HG03460 (cell line): ENCODE data around the gene DCLK1.

Source experiments
- ATAC-seq: cut with Tn5 transposase; IDR thresholded peaks from one replicate; pipeline ENCODE4 v1.9.1; 2021; ENCODE audit not compliant: unreplicated experiment

Gene DCLK1

DNA sequence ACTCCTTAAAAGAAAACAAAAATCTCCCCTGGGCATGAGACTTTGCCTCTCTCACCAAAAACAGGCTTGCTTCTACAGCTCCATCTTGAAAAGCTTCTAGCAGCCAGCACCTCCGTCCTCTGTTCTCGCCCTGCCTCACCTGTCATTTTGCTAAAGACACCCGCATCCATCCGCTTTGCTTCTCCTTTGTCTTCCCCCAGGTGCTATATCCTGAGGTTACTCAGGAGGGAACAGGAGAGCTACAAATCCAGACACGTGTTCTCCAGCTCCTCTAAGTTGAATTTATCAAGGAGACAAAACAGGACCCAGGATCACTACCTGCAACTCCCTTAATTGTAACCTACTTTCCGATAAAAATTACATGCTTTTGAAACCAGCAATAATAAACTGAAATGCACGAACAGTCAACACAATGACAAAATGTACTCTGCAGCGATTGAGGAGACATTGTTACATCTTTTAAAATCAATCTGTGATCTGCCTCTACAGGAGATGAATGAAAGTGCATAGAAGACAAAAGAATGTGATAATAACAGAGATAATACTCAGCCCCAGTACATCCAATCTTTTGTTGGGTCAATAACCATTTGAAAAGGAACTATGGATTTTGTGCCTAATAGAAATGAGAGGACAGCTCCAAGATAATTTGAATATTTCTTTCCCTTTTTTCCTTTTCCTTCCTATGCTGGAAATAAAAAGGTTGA is 221.2 kb downstream of the DCLK1 start:
- ATAC-seq: no peak

DNA sequence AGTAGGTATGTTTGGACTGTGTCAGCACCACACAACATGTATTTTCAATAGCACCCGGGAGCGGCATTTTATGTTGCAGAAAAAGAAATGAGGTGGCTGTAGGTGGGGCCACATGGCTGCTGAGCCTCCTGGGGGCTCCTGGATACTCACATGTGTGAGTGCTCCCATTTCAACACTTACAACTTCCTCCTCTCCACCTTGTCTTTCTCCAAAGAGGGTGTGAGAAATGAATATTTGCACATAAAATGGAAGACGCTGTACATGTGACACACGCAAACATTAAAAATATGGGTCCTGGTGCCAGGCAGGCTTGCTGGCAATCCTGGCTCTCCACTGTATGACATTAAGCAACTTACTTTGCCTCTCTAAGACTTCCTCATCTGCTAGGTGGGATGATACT is 222.1 kb downstream of the DCLK1 start:
- ATAC-seq: no peak

DNA sequence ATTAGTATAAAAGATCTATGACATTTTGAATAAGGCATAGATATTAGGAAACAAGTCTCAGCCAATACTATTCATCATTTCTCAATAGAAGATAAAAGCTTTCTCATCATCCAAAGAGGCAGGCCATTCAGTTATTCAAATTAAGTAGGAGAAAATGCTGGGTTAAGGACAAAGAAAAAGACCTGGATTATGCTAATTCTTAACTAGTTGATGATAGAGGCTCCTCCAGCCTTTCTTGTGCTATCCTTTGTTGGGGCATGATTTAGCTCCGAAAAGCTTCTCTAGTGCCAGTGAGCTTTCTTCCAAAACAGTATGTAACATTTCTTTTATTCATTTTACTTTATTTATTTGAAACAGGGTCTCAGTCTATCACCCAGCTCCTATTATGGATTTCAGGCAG is 223.0 kb downstream of the DCLK1 start:
- ATAC-seq: no peak

DNA sequence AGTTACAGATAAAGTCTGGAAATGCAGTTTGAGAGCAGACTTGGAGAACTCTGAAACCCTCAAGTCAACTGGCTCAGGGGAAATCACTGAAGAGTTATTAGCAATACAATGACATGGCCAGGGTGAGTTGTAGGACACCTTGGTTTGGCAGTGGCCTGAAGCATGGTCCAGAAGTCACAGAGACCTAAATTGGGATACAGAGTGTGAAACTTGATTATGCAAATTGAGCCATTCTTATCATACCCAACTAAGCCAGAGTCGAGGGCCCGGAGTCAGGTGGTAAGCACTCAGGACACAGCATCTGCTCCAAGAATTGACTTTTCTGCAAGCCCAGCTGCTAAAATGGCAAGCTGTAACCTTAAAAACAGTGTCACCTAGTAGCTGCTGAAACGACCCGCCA is 224.5 kb downstream of the DCLK1 start:
- ATAC-seq: no peak

DNA sequence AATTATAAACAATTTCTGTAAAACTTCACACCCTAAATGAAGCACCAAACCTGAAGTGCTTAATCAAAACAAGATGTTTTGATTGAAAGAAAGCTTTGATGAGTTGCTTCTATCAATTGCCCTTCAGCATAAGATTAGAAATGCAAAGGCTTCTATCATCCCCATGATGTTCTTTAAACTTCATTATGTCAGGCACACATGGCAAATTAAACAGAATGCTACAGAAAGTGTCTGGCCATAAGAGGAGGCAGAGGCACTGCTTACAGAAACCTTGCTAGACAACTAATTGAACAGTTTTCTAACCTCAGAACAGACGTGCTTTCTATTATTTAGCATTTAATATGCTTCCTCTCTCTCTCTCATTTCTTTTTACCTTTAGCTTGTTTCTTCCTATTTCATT is 228.1 kb downstream of the DCLK1 start:
- ATAC-seq: no peak

DNA sequence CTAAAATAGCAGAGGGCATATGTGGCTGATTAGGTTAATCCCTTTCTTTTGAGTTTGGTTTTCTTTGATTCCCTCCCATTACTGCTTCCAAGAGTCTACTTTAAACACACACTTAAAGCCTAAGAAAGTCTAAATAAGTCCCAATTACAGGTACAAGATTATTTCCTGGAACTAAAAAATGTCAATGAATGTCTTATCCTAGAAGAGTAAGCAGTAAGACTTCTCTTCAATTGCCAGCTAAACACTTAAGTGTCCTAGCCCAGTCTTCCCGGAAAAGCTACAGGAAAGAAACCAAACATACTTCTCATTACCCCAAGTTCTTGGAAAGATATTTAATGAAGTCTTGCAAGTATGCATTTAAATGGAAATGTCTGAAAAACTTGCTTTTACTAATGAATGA is 233.1 kb downstream of the DCLK1 start:
- ATAC-seq: no peak

DNA sequence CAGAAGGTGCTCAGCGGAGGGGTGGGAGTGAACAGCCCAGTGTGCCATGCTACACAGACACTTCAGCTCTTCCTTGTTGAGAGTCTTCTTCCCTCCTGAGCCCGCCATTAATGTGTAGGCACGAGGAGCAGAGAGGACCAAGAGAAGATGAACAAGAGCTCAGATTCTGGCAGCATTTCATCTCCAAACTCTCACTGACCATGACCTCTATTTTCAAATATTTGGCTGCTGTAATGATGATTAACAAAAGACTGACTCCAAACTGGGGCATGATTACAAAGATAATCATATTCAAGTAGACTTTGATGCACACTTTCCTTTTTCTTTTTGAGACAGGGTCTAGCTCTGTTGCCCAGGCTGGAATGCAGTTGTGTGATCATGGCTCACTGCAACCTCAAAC is 236.5 kb downstream of the DCLK1 start:
- no peak for ATAC-seq

DNA sequence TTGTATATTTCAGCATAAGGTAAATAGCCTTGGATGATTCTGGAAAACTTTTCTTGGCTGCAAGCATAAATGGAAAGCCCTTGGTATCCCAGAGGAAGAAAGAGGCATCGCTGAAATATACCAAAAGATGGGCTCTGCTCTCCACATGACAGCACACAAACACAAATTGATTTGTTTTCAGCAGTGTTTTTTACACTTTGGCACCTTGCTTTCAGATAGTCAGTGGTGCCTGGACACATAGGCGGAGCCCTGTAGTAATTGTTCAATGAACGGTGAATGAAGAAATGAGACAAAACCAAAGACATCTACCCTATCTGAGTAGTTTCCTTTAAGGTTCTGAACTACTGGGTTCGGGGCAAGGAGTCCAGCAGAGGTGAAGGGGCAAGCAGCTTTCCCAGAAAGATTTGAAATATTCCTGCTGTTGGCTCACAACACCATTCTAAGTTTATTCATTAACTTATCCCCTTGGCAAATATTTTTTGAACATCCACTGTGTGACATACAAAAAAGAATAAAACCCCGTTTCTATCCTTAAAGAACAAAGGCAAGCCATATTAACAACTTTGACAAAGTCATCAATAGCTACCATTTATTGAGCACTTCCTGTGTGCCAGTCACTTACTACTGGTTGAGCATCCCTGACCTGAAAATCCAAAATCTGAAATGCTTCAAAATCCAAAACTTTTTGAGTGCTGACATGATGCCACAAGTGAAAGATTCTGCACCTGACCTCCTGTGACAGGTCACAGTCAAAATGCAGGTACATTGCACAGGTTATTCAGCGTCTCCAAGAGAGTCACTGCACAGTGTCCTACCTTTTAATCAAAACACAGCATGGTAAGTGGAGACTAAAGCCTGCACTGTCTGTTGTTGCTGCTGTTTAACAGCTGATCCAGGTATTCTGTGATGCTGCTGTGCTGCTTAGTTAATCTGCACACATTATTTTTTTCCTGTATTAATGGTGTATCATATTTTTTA is 238.1 kb downstream of the DCLK1 start:
- ATAC-seq: no peak

DNA sequence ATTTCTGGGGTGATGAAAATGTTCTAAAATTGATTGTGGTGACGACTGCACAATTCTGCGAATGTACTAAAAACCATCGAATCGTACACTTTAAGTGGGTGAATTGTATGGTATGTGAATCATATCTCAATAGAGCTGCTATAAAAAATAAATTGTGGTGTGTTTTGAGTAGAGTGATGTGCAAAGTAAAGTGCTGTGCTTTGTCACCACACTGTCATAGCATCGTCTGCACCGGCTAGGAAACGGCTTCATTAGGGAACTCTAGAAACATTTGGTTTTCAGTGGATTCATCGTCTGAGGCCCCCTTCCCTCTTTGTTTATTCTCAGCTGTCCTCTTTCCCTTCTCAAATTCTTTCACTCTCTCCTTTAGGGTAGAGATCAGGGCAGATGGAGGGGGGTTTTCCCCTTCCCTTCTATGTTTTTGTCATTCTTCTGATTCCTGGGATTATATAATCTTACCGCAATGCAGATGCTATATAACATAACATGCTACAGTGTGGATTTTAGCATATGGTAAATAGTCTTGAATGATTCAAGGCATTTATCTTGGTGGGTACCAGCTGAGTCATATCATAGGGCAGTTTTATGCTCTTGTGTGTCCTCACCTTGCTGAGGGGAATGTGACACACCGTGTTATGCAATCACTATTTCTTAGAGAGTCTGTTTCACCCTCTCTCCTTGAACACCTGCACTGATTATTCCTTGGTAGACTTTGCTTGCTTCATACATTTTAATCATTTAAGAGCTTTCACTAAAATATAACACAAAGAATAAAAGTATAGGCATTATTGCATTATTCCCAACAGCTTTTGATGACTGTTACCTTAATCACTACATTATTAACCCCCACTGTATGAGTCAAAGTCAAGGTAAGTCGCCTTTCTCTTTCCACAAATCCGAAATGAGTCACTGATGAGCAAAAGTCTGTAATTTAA is 239.4 kb downstream of the DCLK1 start:
- ATAC-seq: no peak

DNA sequence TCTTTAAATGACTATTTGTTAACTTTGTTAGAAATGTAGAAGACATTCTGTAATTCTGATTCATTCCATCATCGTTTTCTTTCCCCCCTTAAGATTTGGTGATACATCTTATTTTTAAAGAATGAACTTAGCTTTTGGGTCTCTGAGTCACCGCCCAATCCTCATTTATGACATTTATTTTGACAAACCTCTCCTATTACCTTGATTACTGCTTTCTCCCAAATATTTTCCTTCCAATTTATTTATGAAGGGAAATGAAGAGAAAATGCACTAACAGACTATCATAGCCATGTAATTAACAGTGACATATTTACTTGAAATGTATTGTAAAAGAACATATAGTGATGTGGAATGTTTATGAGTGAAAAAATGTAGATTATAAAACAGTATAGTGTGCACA is 241.6 kb downstream of the DCLK1 start:
- ATAC-seq: no peak

DNA sequence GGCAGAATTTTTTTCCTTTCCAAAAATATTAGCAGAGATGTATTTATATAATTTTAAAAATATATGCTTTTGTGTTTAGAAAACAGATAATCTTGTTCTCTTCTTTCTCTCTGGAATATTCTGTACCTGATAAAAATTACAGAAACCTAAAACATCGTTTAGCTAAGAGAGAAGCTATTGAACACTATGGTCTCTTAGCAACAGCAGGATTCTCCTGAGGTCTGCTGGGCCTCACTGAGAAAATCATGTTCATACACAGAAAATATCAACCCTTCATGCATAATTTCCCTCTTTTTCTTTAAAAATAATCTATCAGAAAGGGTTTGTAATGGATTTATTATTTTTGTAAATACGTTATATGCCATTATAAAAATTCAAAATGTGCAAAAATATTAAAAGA is 242.2 kb downstream of the DCLK1 start:
- no peak for ATAC-seq

DNA sequence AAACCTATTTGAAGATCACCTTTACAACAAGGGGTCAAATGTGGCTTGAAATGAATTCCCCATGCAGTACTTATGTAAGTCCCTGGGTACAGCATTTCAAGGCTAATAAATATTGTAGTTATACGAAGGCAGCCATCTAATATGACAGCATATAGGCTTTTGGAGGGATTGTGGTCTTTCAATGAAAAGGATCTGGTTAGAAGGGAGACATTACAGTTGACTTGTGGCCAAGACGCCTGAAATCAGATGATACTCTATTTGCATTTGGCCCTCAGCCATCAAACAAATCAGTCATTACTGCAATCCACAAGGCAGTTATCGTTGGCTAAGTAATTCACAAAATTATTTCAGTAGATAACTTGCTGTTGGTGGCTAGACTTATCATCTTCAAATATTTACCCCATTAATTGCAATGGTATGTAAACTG is 242.7 kb downstream of the DCLK1 start:
- ATAC-seq: no peak

DNA sequence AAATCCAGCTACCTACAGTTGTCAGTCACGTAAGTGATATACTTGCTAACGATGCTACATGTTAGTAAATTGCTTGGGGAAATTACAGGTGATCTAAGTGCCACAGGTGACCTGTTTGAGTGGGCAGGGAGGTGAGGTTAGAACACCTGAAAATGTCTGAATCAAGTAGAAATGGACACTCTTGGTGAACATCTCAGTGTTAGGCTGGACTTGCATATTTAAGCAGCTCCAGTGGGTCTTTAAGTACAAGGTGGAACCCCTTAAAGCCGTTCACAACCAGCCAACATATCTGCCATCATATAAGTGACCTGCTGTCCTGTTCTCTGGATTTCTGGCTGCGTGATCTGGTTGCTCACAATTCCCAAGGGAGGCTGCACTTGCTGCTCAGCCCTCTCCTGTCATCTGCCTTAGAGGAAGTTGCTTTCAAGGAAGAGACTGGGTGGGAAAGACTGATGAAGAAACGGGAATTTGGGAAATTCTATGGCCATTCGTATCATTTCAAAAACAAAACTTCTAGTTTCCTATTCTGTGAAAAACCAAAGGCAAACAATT is 244.0 kb downstream of the DCLK1 start:
- ATAC-seq: no peak

DNA sequence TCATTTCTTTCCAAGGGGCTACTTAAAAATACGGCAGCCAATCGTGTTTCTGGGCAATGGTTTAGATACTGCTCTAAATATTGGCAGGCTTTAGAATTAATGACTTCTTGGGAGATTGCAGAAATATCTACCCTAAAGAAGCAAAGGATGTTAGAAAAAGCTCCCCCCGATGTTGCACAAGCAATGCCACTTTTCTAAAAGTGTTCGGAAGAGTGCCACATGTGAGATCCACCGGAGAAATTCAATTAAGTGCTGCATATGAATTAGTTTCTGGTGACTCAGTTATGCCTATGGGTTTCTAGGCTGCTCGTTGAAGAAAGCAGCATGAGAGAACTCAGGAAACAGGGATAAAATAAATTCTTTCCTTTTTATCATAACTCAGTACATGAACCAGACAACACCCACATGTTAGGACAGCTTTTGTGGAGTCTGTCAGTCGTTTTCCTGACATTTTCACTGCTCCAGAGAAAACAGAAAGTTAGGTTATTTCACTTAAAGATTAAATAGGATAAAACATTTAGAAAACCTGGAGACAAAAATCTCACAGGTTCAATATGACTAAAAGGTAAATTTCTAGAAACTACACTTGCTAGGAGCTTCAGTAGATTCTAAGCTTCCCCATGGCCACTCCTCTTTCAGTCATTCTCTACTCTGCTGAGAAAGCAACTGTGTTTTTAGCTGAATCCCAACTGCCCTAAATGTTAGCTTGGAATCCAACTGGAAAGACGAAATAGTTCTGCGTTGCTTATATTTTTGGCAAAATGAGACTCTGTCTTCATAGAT is 244.7 kb downstream of the DCLK1 start:
- no peak for ATAC-seq

DNA sequence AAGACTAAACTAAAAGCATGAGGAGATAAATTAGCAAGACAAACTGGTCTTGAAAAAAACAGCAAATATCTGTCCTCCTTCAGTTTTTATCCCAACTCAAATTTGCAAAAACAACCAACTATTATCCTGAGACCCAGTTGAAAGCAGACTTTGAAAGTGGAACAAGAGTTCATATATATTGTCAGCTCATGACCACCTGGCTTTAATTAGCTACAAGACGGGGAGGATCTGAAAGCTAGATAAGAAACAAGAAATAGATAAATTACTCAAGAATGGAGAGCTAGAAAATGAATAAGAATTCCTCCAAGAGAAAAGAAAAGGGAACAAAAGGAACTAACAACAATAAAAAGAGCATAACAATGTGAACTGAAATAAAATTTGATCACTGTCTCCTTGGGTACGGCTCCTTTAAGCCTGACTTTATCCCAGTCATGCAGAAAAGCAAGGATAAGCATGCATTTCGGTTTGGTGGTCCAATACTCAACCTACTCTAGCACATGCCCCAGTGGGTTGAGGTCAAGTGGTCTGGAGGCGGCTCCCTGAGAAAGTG is 246.9 kb downstream of the DCLK1 start:
- ATAC-seq: no peak

DNA sequence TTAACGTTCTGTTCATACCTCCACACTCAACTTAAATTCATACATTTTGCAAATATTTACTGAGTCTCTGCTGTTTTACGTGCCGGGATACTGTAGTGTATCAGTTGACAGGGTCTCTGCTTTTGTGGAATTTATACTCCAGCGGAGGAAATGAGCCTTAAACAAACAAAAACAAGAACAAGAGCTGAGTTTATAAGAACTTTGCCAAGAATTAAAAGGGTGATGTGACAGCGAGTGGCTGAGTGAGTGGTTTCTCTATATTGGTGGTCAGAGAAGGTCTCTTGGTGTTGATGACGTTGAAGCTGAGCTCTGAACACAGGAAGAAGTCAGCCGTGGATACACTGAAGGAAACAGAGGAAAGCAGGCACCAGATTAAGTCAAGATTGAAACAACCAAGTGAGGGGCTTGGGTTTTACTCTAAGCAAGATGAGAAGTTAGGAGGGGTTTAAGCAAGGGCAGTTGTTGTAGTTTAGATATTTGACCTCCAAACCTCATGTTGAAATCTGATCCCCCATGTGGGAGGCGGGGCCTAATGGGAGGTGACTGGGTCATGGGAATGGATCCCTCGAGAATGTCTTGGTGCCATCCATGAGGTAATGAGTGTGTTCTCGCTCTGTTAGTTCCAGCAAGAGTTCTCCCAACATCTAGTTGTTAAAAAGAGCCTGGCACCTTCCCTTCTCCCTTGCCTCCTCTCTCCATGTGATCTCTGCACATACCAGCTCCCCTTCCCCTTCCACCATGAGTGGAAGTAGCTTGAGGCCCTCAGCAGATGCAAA is 248.3 kb downstream of the DCLK1 start:
- no peak for ATAC-seq

DNA sequence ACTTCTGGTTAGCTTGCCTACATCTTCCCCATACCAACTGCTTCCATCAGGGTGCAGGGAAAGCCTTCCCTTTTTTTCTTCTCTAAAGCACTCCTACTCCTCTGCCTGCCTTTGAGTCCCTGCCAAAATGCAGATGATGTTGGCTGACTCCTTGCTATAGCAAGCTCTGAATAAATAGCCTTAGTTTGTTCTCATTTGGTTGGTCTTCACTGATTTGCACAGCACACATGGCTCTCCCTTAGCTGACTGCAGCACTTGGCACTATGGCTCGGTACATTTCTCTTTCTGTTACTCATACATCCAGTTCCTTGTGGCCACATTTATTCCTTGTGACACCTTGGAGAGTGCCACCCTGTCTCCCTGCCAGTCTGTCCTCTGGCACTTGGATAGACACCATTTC is 249.8 kb downstream of the DCLK1 start:
- ATAC-seq: no peak

DNA sequence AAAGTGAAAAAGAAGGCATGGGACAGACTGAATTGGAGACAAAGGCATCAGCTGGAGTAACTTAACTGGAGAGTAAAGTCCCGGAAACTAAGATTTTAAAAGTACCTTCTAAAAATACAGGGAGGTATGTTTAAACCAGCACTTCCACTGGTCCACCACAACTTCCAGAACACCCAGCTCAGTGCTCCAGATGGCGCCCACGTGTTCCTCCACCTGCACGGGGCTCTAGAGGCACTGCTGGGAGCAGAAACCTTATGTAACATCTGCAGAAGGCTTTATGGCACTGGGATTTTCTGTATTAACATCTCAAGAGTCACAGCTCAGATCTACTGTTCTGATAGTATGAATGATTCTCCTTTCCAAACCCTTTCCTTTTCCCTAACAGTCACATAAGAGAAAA is 252.1 kb downstream of the DCLK1 start:
- no peak for ATAC-seq

DNA sequence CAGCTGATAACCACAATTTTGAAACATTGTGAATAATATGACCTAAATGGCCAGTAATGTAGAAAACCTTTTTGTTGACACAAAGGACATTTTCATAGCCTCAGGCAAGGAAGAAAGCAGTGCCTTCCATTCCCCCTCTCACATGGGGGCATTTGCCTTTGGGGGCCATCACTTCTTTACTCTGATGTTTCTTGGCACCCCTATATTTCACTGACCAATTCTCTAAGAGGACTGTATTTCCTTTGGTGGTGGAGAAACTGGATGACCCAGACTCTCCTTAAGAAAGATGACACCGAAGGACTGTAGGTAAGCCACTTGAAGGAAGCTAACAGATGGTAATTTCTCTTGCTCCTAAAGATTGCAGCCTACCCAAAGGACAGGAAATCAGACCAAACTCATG is 254.6 kb downstream of the DCLK1 start:
- ATAC-seq: no peak
